Vagina (tissue), 2 donors: ENCODE measurements around the gene NIPAL4. TPM values are rescaled to one million over a fixed set of nuclear protein-coding genes. Genes with fewer than 3 reads are reported as not detected.

Experiments used
- DNase-seq, 2 donors: peaks; one replicate each; pipeline ENCODE4 v3.0.0-alpha.2; 2017; ENCODE audit errors: extremely low spot score in 2 of 2
- H3K27ac ChIP-seq: fragments of 200-600 bp; sonication (generic); one replicate; pipeline ENCODE4 v1.5.1; 2019
- H3K27me3 ChIP-seq: fragments of 200-600 bp; sonication (generic); one replicate; pipeline ENCODE4 v1.5.1; 2019
- H3K36me3 ChIP-seq, 2 donors: fragments of 200-600 bp; sonication (generic); one replicate each; pipeline ENCODE4 v1.5.1; 2017 to 2019
- H3K4me1 ChIP-seq: fragments of 200-600 bp; sonication (generic); one replicate; pipeline ENCODE4 v1.5.1; 2019
- H3K4me3 ChIP-seq, 2 donors: fragments of 200-600 bp; sonication (generic); 1 replicate in 1 of 2; 2 replicates in 1 of 2; pipeline ENCODE4 v1.5.1; 2016 to 2019
- H3K9me3 ChIP-seq: fragments of 200-600 bp; sonication (generic); one replicate; pipeline ENCODE4 v1.5.1; 2019
- CTCF ChIP-seq, 3 experiments: fragments of 450-650 bp in 2 of 3; fragments of 200-600 bp in 1 of 3; sonication (generic) in 1 of 3; IDR thresholded peaks; one replicate each; pipeline ENCODE4 v1.5.1; 2017 to 2019; ENCODE audit warnings: antibody characterized with exemption in 3 of 3, mild to moderate bottlenecking in 2 of 3, moderate library complexity in 2 of 3
- POLR2A ChIP-seq, 2 donors: fragments of 450-650 bp; IDR thresholded peaks; one replicate each; pipeline ENCODE4 v1.6.1; 2017; ENCODE audit warnings: antibody characterized with exemption in 2 of 2, mild to moderate bottlenecking in 2 of 2, moderate library complexity in 2 of 2
- POLR2AphosphoS5 ChIP-seq, 2 donors: sonication (generic); formaldehyde crosslinking; IDR thresholded peaks; one replicate each; pipeline ENCODE4 v1.9.0; 2017; ENCODE audit warnings: antibody characterized with exemption in 2 of 2, mild to moderate bottlenecking in 2 of 2, low read depth in 1 of 2; ENCODE audit not compliant: insufficient read depth in 1 of 2
- intact Hi-C: fragments of 100-400 bp; cut with DNase I; formaldehyde crosslinking; loops from one replicate; pipeline ENCODE4 v1.15.1; 2023
- total RNA-seq: library from RNA; depleted of rRNA; stranded (reverse); fragments of >200 nt; gene quantifications from one replicate; pipeline ENCODE4 v1.2.3, GENCODE V29; 2016

NIPAL4 gene
- total RNA-seq, 1 donor from 2014 or later, result 12.0 TPM

- Histone ChIP-seq H3K4me1 (no peaks in the 10 kb centered on the region), H3K27ac (no peak overlapping the region), H3K9me3 (no peaks in the 10 kb centered on the region), H3K4me3 (no peak overlapping the region), H3K36me3 (no peaks in the 10 kb centered on the region), H3K27me3 (no peaks in the 10 kb centered on the region)
- intact Hi-C loops, result no loop called here
- no peak for DNase-seq
- TF ChIP-seq POLR2A (IDR thresholded peaks at IDR 0.05), result no peak
- no peak for TF ChIP-seq CTCF (IDR thresholded peaks at IDR 0.05)
- no peak for TF ChIP-seq POLR2AphosphoS5 (IDR thresholded peaks at IDR 0.05; ENCODE audit: insufficient read depth in 1 of 2, low read depth in 1 of 2)
Measured at GRCh38 chr5:157502143-157502647, 42.2 kb downstream of the NIPAL4 start.

- TF ChIP-seq POLR2AphosphoS5 (IDR thresholded peaks at IDR 0.05; ENCODE audit: insufficient read depth in 1 of 2, low read depth in 1 of 2) (no peak), POLR2A (IDR thresholded peaks at IDR 0.05) (no peak), CTCF (IDR thresholded peaks at IDR 0.05) (no peak)
- intact Hi-C loops, result no loop called here
Measured at GRCh38 chr5:157504053-157504452, 44.0 kb downstream of the NIPAL4 start.

GRCh38 chr5:157505496-157505895, 45.5 kb downstream of the NIPAL4 start:
- Histone ChIP-seq H3K4me1 (peaks cover 4% of the 10 kb centered on the region), H3K27ac (no peak overlapping the region), H3K36me3 (no peaks in the 10 kb centered on the region), H3K9me3 (no peaks in the 10 kb centered on the region), H3K4me3 (no peak overlapping the region), H3K27me3 (no peaks in the 10 kb centered on the region)
- TF ChIP-seq CTCF (IDR thresholded peaks at IDR 0.05), result no peak
- TF ChIP-seq POLR2A (IDR thresholded peaks at IDR 0.05), result no peak
- no peak for TF ChIP-seq POLR2AphosphoS5 (IDR thresholded peaks at IDR 0.05; ENCODE audit: insufficient read depth in 1 of 2, low read depth in 1 of 2)
- intact Hi-C loops, result no loop called here
- DNase-seq, result no peak

More at GRCh38 chr5:157504053-157504452, 44.0 kb downstream of the NIPAL4 start:
- DNase-seq, result no peak
- H3K27me3 ChIP-seq, result no peaks in the 10 kb centered on the region
- H3K27ac ChIP-seq, result no peak overlapping the region
- no peaks in the 10 kb centered on the region for H3K36me3 ChIP-seq
- no peaks in the 10 kb centered on the region for H3K9me3 ChIP-seq
- H3K4me1 ChIP-seq, result peaks cover 4% of the 10 kb centered on the region
- H3K4me3 ChIP-seq, result no peak overlapping the region

GRCh38 chr5:157506066-157506590, 46.1 kb downstream of the NIPAL4 start:
- H3K36me3 ChIP-seq, result no peaks in the 10 kb centered on the region
- TF ChIP-seq POLR2AphosphoS5 (IDR thresholded peaks at IDR 0.05; ENCODE audit: insufficient read depth in 1 of 2, low read depth in 1 of 2) (no peak), POLR2A (IDR thresholded peaks at IDR 0.05) (no peak), CTCF (IDR thresholded peaks at IDR 0.05) (no peak)

GRCh38 chr5:157506981-157507780, 47.2 kb downstream of the NIPAL4 start:
- Histone ChIP-seq H3K4me1 (peaks cover 19% of the 10 kb centered on the region), H3K36me3 (no peaks in the 10 kb centered on the region), H3K27ac (no peak overlapping the region), H3K4me3 (no peak overlapping the region), H3K27me3 (no peaks in the 10 kb centered on the region), H3K9me3 (no peaks in the 10 kb centered on the region)
- intact Hi-C loops, result no loop called here
- DNase-seq, result no peak
- no peak for TF ChIP-seq CTCF (IDR thresholded peaks at IDR 0.05)
- no peak for TF ChIP-seq POLR2A (IDR thresholded peaks at IDR 0.05)

More at GRCh38 chr5:157506066-157506590, 46.1 kb downstream of the NIPAL4 start:
- Histone ChIP-seq H3K4me3 (no peak overlapping the region), H3K27me3 (no peaks in the 10 kb centered on the region), H3K27ac (no peak overlapping the region), H3K4me1 (peaks cover 8% of the 10 kb centered on the region), H3K9me3 (no peaks in the 10 kb centered on the region)
- no peak for DNase-seq
- intact Hi-C loops, result no loop called here
